ENCODE results near the gene LAMP2. TPM values are rescaled to one million over a fixed set of nuclear protein-coding genes. Genes with fewer than 3 reads are reported as not detected.

The LAMP2 gene
- total RNA-seq, 2 donors from 2014 or later, result 33.6 to 67.7 TPM

DNA sequence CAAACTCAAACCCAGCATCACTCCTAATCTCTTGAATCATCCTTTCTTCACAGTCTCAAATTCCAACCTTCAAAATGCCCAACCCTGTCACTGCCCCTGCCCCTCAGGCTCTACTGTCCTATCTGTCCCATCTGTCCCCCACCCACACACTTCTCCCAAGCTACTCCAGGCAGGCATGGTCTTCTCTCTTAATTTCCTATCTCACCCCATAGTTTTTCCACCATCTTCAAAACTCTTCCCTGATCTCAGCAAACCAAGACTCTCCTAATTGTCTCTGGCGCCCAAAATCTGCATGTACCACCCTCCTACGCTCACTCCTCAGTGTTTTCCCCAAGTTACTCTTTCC is 644 bp downstream of the LAMP2 start:
- Histone ChIP-seq H3K9me3 (no peaks in the 10 kb centered on the region), H3K4me1 (peaks cover 13% of the 10 kb centered on the region), H3K4me3 (peak overlapping the region; percentile 28 to 56), H3K27me3 (no peaks in the 10 kb centered on the region), H3K36me3 (replicated peaks in 1 of 2; ENCODE audit: insufficient read depth in 1 of 2, low read depth in 2 of 2) (no peaks in the 10 kb centered on the region), H3K27ac (peak overlapping the region; percentile 86 to 95 (median 92))
- DNase-seq (no peak), ATAC-seq (no peak)
- intact Hi-C loops (cut with DNase I), result no loop called here
- no peak for TF ChIP-seq CTCF (IDR thresholded peaks at IDR 0.05)
- no peak for TF ChIP-seq POLR2A (IDR thresholded peaks at IDR 0.05)
- WGBS, 2 donors, result 0% methylated on average over 2 of the region's 2 CpGs

DNA sequence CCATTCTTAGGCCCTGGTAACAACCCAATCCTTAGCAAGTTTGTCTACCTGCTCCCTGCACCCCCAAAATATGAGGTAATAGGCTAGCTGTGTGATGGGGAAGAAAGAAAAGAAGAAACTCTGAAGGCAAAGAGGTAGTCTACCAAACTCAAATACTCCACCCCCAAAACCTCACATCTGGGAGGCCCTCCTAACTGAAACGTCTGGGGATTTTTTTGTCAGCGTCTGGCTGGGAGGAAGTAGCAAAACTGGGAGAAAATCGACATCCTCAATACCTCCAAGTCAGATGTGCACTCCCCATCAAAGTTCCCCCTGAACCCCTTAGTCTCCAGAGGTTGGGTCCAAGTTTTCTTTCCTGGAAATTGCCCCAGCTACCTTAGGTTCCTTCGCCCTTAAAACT is 1.0 kb downstream of the LAMP2 start:
- Histone ChIP-seq H3K27me3 (no peaks in the 10 kb centered on the region), H3K27ac (peak overlapping the region in 3 of 4 donors; percentile 86 to 95 (median 95)), H3K4me3 (peak overlapping the region in 1 of 2 donors; percentile 56), H3K9me3 (no peaks in the 10 kb centered on the region), H3K4me1 (peaks cover 13% of the 10 kb centered on the region), H3K36me3 (replicated peaks in 1 of 2; ENCODE audit: insufficient read depth in 1 of 2, low read depth in 2 of 2) (no peaks in the 10 kb centered on the region)
- DNase-seq, result no peak
- TF ChIP-seq CTCF (IDR thresholded peaks at IDR 0.05) (no peak), POLR2A (IDR thresholded peaks at IDR 0.05) (no peak)
- ATAC-seq, result no peak
- intact Hi-C loops (cut with DNase I), result no loop called here
- WGBS, 2 donors, result 12 to 17% methylated on average over 4 of the region's 4 CpGs

DNA sequence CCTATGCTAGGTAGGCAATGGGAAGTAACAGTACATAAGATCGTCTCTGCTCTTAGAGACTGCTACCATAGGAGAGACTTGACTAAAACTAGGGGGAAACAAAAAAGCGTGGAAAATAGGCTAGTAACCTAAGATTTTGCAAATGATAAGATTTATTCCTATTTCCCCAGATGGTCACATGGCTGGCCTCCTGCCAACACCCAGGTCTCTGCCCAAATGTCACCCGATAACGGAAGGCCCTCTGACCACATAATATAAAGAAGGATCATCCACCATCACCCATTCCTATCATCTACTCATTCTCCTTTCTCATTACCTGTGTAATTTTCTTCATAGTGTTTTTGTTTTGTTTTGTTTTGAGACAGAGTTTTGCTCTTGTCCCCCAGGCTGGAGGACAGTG is 4.7 kb downstream of the LAMP2 start:
- Histone ChIP-seq H3K27me3 (no peaks in the 10 kb centered on the region), H3K4me1 (peaks cover 13% of the 10 kb centered on the region), H3K4me3 (no peak overlapping the region), H3K36me3 (replicated peaks in 1 of 2; ENCODE audit: insufficient read depth in 1 of 2, low read depth in 2 of 2) (no peaks in the 10 kb centered on the region), H3K27ac (no peak overlapping the region), H3K9me3 (no peaks in the 10 kb centered on the region)
- no peak for ATAC-seq
- intact Hi-C loops (cut with DNase I), result no loop called here
- 86 to 88% methylated on average over 4 of the region's 4 CpGs for WGBS, 2 donors
- no peak for DNase-seq
- no peak for TF ChIP-seq CTCF (IDR thresholded peaks at IDR 0.05)
- no peak for TF ChIP-seq POLR2A (IDR thresholded peaks at IDR 0.05)

DNA sequence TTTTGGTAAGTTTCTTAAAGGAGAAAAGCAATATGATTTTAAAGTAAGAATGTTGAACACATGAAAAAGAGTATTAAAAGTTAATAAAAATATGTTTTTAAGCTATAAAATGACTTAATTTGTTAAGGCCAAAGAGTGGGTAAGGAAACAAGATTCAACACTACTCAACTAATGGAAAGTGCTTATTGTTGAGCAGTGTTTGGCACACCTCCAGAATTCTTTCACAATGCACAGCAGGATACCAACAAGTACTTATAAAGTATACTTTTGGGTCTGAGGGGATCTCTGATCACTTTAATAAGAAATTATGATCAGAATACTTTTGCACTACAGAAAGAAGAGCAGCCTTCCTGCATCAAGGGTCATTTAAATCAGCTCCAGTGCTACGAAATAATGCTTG is 5.9 kb downstream of the LAMP2 start:
- no peak for TF ChIP-seq CTCF (IDR thresholded peaks at IDR 0.05)
- no peak for TF ChIP-seq POLR2A (IDR thresholded peaks at IDR 0.05)
- H3K4me3 ChIP-seq, result no peak overlapping the region
- H3K27ac ChIP-seq, result no peak overlapping the region
- ATAC-seq, result no peak
- 80 to 81% methylated on average over 1 of the region's 1 CpG for WGBS, 2 donors
- intact Hi-C loops (cut with DNase I), result no loop called here
- peak in 2 of 4 donors; percentile 22 to 39 for DNase-seq
- no peaks in the 10 kb centered on the region for H3K9me3 ChIP-seq
- H3K36me3 ChIP-seq (replicated peaks in 1 of 2; ENCODE audit: insufficient read depth in 1 of 2, low read depth in 2 of 2), result no peaks in the 10 kb centered on the region
- no peaks in the 10 kb centered on the region for H3K27me3 ChIP-seq
- peaks cover 13% of the 10 kb centered on the region for H3K4me1 ChIP-seq

GRCh38 chrX:120462370-120462769 is 6.7 kb downstream of the LAMP2 start:
- no peak for ATAC-seq
- no peak for DNase-seq
- no peaks in the 10 kb centered on the region for H3K27me3 ChIP-seq
- no peaks in the 10 kb centered on the region for H3K36me3 ChIP-seq (replicated peaks in 1 of 2; ENCODE audit: insufficient read depth in 1 of 2, low read depth in 2 of 2)
- no peaks in the 10 kb centered on the region for H3K9me3 ChIP-seq
- TF ChIP-seq CTCF (IDR thresholded peaks at IDR 0.05), result no peak
- TF ChIP-seq POLR2A (IDR thresholded peaks at IDR 0.05), result no peak
- 90 to 94% methylated on average over 2 of the region's 2 CpGs for WGBS, 2 donors
- intact Hi-C loops (cut with DNase I), result no loop called here
- peaks cover 6% of the 10 kb centered on the region for H3K4me1 ChIP-seq
- no peak overlapping the region for H3K27ac ChIP-seq
- no peak overlapping the region for H3K4me3 ChIP-seq

Data from body of pancreas (tissue), 4 donors.